Hematopoietic multipotent progenitor cell treated with erythropoietin and hydrocortisone succinate and interleukin-3 and kit ligand, for 4 days (in vitro differentiated cells): ENCODE results near the gene DHX35.

ENCODE experiments used
- DNase-seq: peaks from one replicate; pipeline ENCODE4 v3.0.0-alpha.2; 2015

DHX35 gene

GRCh38 chr20:39032997-39033396 is 70.9 kb downstream of the DHX35 start:
- no peak for DNase-seq

GRCh38 chr20:39036011-39036410 is 73.9 kb downstream of the DHX35 start:
- DNase-seq, result no peak

GRCh38 chr20:39036851-39037250 is 74.7 kb downstream of the DHX35 start:
- no peak for DNase-seq

- DNase-seq, result no peak
Observed at GRCh38 chr20:39038047-39038446, 75.9 kb downstream of the DHX35 start.

GRCh38 chr20:39038495-39038894 is 76.4 kb downstream of the DHX35 start:
- DNase-seq, result no peak

- no peak for DNase-seq
Observed at GRCh38 chr20:39039261-39039660, 77.1 kb downstream of the DHX35 start.

- no peak for DNase-seq
Observed at GRCh38 chr20:39040116-39040515, 78.0 kb downstream of the DHX35 start.

- no peak for DNase-seq
Observed at GRCh38 chr20:39041067-39041466, 78.9 kb downstream of the DHX35 start.

- no peak for DNase-seq
Observed at GRCh38 chr20:39042279-39043150, 80.4 kb downstream of the DHX35 start.

GRCh38 chr20:39044501-39044900 is 82.4 kb downstream of the DHX35 start:
- no peak for DNase-seq

GRCh38 chr20:39045676-39046075 is 83.5 kb downstream of the DHX35 start:
- no peak for DNase-seq

- DNase-seq, result no peak
Observed at GRCh38 chr20:39047417-39047985, 85.4 kb downstream of the DHX35 start.

GRCh38 chr20:39048000-39048696 is 86.0 kb downstream of the DHX35 start:
- DNase-seq, result peak; percentile 86

GRCh38 chr20:39049148-39049547 is 87.0 kb downstream of the DHX35 start:
- DNase-seq, result no peak

GRCh38 chr20:39049684-39050554 is 87.8 kb downstream of the DHX35 start:
- peak; percentile 84 for DNase-seq

GRCh38 chr20:39050555-39050902 is 88.4 kb downstream of the DHX35 start:
- no peak for DNase-seq

GRCh38 chr20:39052676-39053075 is 90.5 kb downstream of the DHX35 start:
- DNase-seq, result no peak

- DNase-seq, result no peak
Observed at GRCh38 chr20:39057143-39057542, 95.0 kb downstream of the DHX35 start.

GRCh38 chr20:39057911-39058310 is 95.8 kb downstream of the DHX35 start:
- no peak for DNase-seq

GRCh38 chr20:39059036-39059435 is 96.9 kb downstream of the DHX35 start:
- DNase-seq, result no peak

GRCh38 chr20:39066471-39067242 is 104.5 kb downstream of the DHX35 start:
- DNase-seq, result no peak

GRCh38 chr20:39067526-39068216 is 105.5 kb downstream of the DHX35 start:
- no peak for DNase-seq
